Liver (tissue), 9 donors: ENCODE results near the gene RBM47. TPM values are rescaled to one million over a fixed set of nuclear protein-coding genes. Genes with fewer than 3 reads are reported as not detected.

Experiments used
- DNase-seq: peaks from one replicate; pipeline ENCODE4 v3.0.0-alpha.2; 2017; ENCODE audit warnings: low spot score
- H3K27ac ChIP-seq, 2 donors: one replicate each; pipeline ENCODE4 v1.7.0; 2013; ENCODE audit warnings: inconsistent platforms in 2 of 2, low read length in 2 of 2, control low read depth in 1 of 2, low read depth in 1 of 2, mild to moderate bottlenecking in 1 of 2
- H3K27me3 ChIP-seq, 4 donors: one replicate each; pipeline versions ENCODE4 v1.6.1 to v1.7.0; 2013; ENCODE audit warnings: low read length in 3 of 4, inconsistent platforms in 1 of 4, mild to moderate bottlenecking in 1 of 4, moderate library complexity in 1 of 4; ENCODE audit not compliant: control insufficient read depth in 4 of 4, insufficient read depth in 4 of 4
- H3K36me3 ChIP-seq, 4 donors: one replicate each; pipeline versions ENCODE4 v1.6.1 to v1.7.0; 2013; ENCODE audit warnings: low read length in 3 of 4, mild to moderate bottlenecking in 3 of 4, low read depth in 1 of 4, moderate library complexity in 1 of 4; ENCODE audit not compliant: control insufficient read depth in 4 of 4, insufficient read depth in 3 of 4
- H3K4me1 ChIP-seq, 4 donors: one replicate each; pipeline versions ENCODE4 v1.6.1 to v1.7.0; 2013; ENCODE audit warnings: low read length in 3 of 4, mild to moderate bottlenecking in 3 of 4, moderate library complexity in 1 of 4; ENCODE audit not compliant: control insufficient read depth in 4 of 4, insufficient read depth in 4 of 4
- H3K4me3 ChIP-seq, 3 donors: one replicate each; pipeline versions ENCODE4 v1.6.1 to v1.7.0; 2013; ENCODE audit warnings: low read length in 3 of 3, control low read depth in 1 of 3, low read depth in 1 of 3, mild to moderate bottlenecking in 1 of 3
- H3K9ac ChIP-seq, 2 donors: one replicate each; pipeline ENCODE4 v1.7.0; 2013; ENCODE audit warnings: low read length in 2 of 2, mild to moderate bottlenecking in 2 of 2, moderate library complexity in 2 of 2, control low read depth in 1 of 2, low read depth in 1 of 2
- H3K9me3 ChIP-seq, 4 donors: one replicate each; pipeline versions ENCODE4 v1.6.1 to v1.7.0; 2013; ENCODE audit warnings: low read length in 3 of 4; ENCODE audit not compliant: control insufficient read depth in 4 of 4
- CTCF ChIP-seq: fragments of 150-350 bp; IDR thresholded peaks from 2 replicates; pipeline ENCODE4 v1.5.1; 2017; ENCODE audit warnings: improper control_type of control experiment, low read depth, low read length; ENCODE audit not compliant: missing input control
- EGR1 ChIP-seq, 2 donors: IDR thresholded peaks; 2 replicates each; pipeline ENCODE4 v1.6.1; 2016 to 2018; ENCODE audit warnings: antibody characterized with exemption in 2 of 2, low read depth in 2 of 2
- FOXA1 ChIP-seq: IDR thresholded peaks from 2 replicates; pipeline ENCODE4 v1.6.1; 2016; ENCODE audit warnings: antibody characterized with exemption
- FOXA2 ChIP-seq: IDR thresholded peaks from 2 replicates; pipeline ENCODE4 v1.6.1; 2016; ENCODE audit warnings: antibody characterized with exemption
- GABPA ChIP-seq, 2 donors: IDR thresholded peaks in 1 of 2; conservative IDR thresholded peaks in 1 of 2; 2 replicates each; pipeline ENCODE4 v1.6.1; 2016; ENCODE audit warnings: antibody characterized with exemption in 2 of 2, mild to moderate bottlenecking in 1 of 2, moderate library complexity in 1 of 2
- HNF4A ChIP-seq, 2 donors: conservative IDR thresholded peaks; 2 replicates each; pipeline ENCODE4 v1.6.1; 2016; ENCODE audit warnings: antibody characterized with exemption in 2 of 2, mild to moderate bottlenecking in 2 of 2
- HNF4G ChIP-seq: IDR thresholded peaks from 2 replicates; pipeline ENCODE4 v1.6.1; 2016; ENCODE audit warnings: antibody characterized with exemption
- JUND ChIP-seq, 2 donors: IDR thresholded peaks; 2 replicates each; pipeline ENCODE4 v1.6.1; 2016; ENCODE audit warnings: antibody characterized with exemption in 2 of 2
- MAX ChIP-seq: IDR thresholded peaks from 2 replicates; pipeline ENCODE4 v1.6.1; 2016; ENCODE audit warnings: antibody characterized with exemption
- NR2F2 ChIP-seq: IDR thresholded peaks from 2 replicates; pipeline ENCODE4 v1.6.1; 2016; ENCODE audit warnings: antibody characterized with exemption
- RAD21 ChIP-seq, 2 donors: IDR thresholded peaks; 2 replicates each; pipeline ENCODE4 v1.6.1; 2016; ENCODE audit warnings: antibody characterized with exemption in 2 of 2, mild to moderate bottlenecking in 2 of 2
- REST ChIP-seq: IDR thresholded peaks from 2 replicates; pipeline ENCODE4 v1.6.1; 2016; ENCODE audit warnings: antibody characterized with exemption, mild to moderate bottlenecking
- RXRA ChIP-seq, 2 donors: IDR thresholded peaks; 2 replicates each; pipeline ENCODE4 v1.6.1; 2017 to 2018; ENCODE audit warnings: antibody characterized with exemption in 2 of 2, mild to moderate bottlenecking in 1 of 2
- SP1 ChIP-seq: IDR thresholded peaks from 2 replicates; pipeline ENCODE4 v1.6.1; 2018; ENCODE audit warnings: antibody characterized with exemption, mild to moderate bottlenecking
- TAF1 ChIP-seq: conservative IDR thresholded peaks from 2 replicates; pipeline ENCODE4 v1.6.1; 2016; ENCODE audit warnings: antibody characterized with exemption, mild to moderate bottlenecking
- YY1 ChIP-seq: IDR thresholded peaks from 2 replicates; pipeline ENCODE4 v1.6.1; 2016; ENCODE audit warnings: antibody characterized with exemption, mild to moderate bottlenecking
- polyA plus RNA-seq, 2 donors: library from polyadenylated mRNA; stranded (reverse) in 1 of 2; unstranded in 1 of 2; fragments of 200-250 nt in 1 of 2; fragments of >200 nt in 1 of 2; fragmentation: Nextera tagmentation in 1 of 2; extraction: Ambion mirVana in 1 of 2; gene quantifications; one replicate each; pipeline versions ENCODE4 v1.2.1 to v1.2.3, GENCODE V29; 2013 to 2015
- total RNA-seq, 2 donors: library from RNA; depleted of rRNA; stranded (reverse); fragments of >200 nt; gene quantifications; one replicate each; pipeline ENCODE4 v1.2.3, GENCODE V29; 2014
- TF ChIP-seq, protein P1 (sequence below): IDR thresholded peaks from 2 replicates; pipeline ENCODE4 v1.6.1; 2016; ENCODE audit warnings: antibody characterized with exemption
- TF ChIP-seq, protein P2 (sequence below): IDR thresholded peaks from 2 replicates; pipeline ENCODE4 v1.6.1; 2016; ENCODE audit warnings: antibody characterized with exemption
- donor health status: healthy.
- donor health status: healthy.
- donor health status: healthy.
- donor health status: healthy.
- donor health status: healthy.

RBM47 gene
- total and polyA plus RNA-seq, 4 donors, result 16.5 to 81.2 (median 24.7) TPM

GRCh38 chr4:40603281-40603680 lies 26.4 kb downstream of the RBM47 start:
- Histone ChIP-seq H3K27me3 (no peaks in the 10 kb centered on the region), H3K4me1 (peaks cover 0 to 6% (median 1%) of the 10 kb centered on the region in 4 donors), H3K9ac (no peak overlapping the region), H3K36me3 (no peaks in the 10 kb centered on the region), H3K9me3 (no peaks in the 10 kb centered on the region), H3K4me3 (no peak overlapping the region), H3K27ac (no peak overlapping the region)
- TF ChIP-seq RXRA (IDR thresholded peaks at IDR 0.05) (no peak), REST (no peak), EGR1 (IDR thresholded peaks at IDR 0.05; ENCODE audit: low read depth in 2 of 2) (no peak), NR2F2 (no peak), JUND (IDR thresholded peaks at IDR 0.05) (no peak), SP1 (no peak), HNF4G (no peak), GABPA (IDR thresholded peaks at IDR 0.05 in 1 of 2, conservative IDR thresholded peaks at IDR 0.05 in 1 of 2) (no peak), TAF1 (no peak), RAD21 (IDR thresholded peaks at IDR 0.05) (no peak), MAX (no peak), FOXA1 (no peak), YY1 (no peak), CTCF (no peak), FOXA2 (no peak), HNF4A (conservative IDR thresholded peaks at IDR 0.05) (no peak)
- TF ChIP-seq, protein P1, sequence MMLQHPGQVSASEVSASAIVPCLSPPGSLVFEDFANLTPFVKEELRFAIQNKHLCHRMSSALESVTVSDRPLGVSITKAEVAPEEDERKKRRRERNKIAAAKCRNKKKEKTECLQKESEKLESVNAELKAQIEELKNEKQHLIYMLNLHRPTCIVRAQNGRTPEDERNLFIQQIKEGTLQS, result no peak
- TF ChIP-seq, protein P2, sequence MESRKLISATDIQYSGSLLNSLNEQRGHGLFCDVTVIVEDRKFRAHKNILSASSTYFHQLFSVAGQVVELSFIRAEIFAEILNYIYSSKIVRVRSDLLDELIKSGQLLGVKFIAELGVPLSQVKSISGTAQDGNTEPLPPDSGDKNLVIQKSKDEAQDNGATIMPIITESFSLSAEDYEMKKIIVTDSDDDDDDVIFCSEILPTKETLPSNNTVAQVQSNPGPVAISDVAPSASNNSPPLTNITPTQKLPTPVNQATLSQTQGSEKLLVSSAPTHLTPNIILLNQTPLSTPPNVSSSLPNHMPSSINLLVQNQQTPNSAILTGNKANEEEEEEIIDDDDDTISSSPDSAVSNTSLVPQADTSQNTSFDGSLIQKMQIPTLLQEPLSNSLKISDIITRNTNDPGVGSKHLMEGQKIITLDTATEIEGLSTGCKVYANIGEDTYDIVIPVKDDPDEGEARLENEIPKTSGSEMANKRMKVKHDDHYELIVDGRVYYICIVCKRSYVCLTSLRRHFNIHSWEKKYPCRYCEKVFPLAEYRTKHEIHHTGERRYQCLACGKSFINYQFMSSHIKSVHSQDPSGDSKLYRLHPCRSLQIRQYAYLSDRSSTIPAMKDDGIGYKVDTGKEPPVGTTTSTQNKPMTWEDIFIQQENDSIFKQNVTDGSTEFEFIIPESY, result no peak
- no peak for DNase-seq
